Endothelial cell of umbilical vein (primary cell): ENCODE measurements around the gene PVR. TPM values are rescaled to one million over a fixed set of nuclear protein-coding genes. Genes with fewer than 3 reads are reported as not detected.

Source experiments
- BruUV-seq: library from RNA; stranded (reverse); fragments of 400-500 nt; replicated peaks from 2 replicates; lab custom pipeline; 2021; lab: Mats Ljungman, UMichigan
- CTCF ChIA-PET: fragments of 300-600, 350-600 bp; sonication (Branson Sonifier 250); formaldehyde crosslinking; loops from one replicate; lab custom pipeline; 2021; ENCODE audit warnings: antibody characterized with exemption, inconsistent platforms; lab: Charles Lee
- POLR2A ChIA-PET: fragments of 300-600, 350-600 bp; sonication (Branson Sonifier 250); formaldehyde crosslinking; loops from one replicate; lab custom pipeline; 2021; ENCODE audit warnings: antibody characterized with exemption, inconsistent platforms; lab: Charles Lee
- DNase-seq: peaks from one replicate; pipeline ENCODE4 v3.0.0-alpha.2; 2011; ENCODE audit warnings: low read depth, low spot score
- FAIRE-seq: peaks from 2 replicates; lab custom pipeline; 2011; peaks lifted over from hg19 to GRCh38; lab: Jason Lieb, UNC
- H2AFZ ChIP-seq: 2 replicates; pipeline ENCODE4 v1.6.0; 2012; ENCODE audit warnings: low read depth, low read length, control low read depth, inconsistent platforms
- H3K27ac ChIP-seq: 2 replicates; pipeline ENCODE4 v1.5.1; 2011; ENCODE audit warnings: low read depth, mild to moderate bottlenecking, control low read depth, low read length, moderate library complexity; ENCODE audit not compliant: insufficient read depth
- H3K27me3 ChIP-seq, 2 experiments: 2 replicates each; pipeline versions ENCODE4 v1.6.0 to v1.6.1; 2011; ENCODE audit warnings: low read length in 2 of 2, mixed read lengths in 1 of 2; ENCODE audit not compliant: control insufficient read depth in 2 of 2, insufficient read depth in 2 of 2
- H3K36me3 ChIP-seq, 2 experiments: 2 replicates in 1 of 2; 3 replicates in 1 of 2; pipeline ENCODE4 v1.5.1; 2011; ENCODE audit warnings: low read length in 2 of 2, mild to moderate bottlenecking in 1 of 2, moderate library complexity in 1 of 2; ENCODE audit not compliant: control insufficient read depth in 2 of 2, insufficient read depth in 2 of 2; ENCODE audit errors: extremely low read depth in 1 of 2
- H3K4me1 ChIP-seq: 3 replicates; pipeline ENCODE4 v1.5.1; 2011; ENCODE audit warnings: mild to moderate bottlenecking, low read length; ENCODE audit not compliant: control insufficient read depth, insufficient read depth; ENCODE audit errors: extremely low read depth
- H3K4me2 ChIP-seq: 2 replicates; pipeline ENCODE4 v1.6.1; 2011; ENCODE audit warnings: low read length, control low read depth, mixed read lengths; ENCODE audit not compliant: insufficient read depth
- H3K4me3 ChIP-seq, 3 experiments: fragments of 200-600 bp in 1 of 3; sonication (generic), shearing (Covaris generic) in 1 of 3; replicated peaks in 1 of 3; 2 replicates each; pipeline ENCODE4 v1.5.1; 2011 to 2016; ENCODE audit warnings: control low read depth in 3 of 3, low read length in 3 of 3, mild to moderate bottlenecking in 2 of 3, inconsistent platforms in 1 of 3, low read depth in 1 of 3, moderate library complexity in 1 of 3; ENCODE audit not compliant: insufficient read depth in 1 of 3
- H3K79me2 ChIP-seq: 2 replicates; pipeline ENCODE4 v1.6.0; 2012; ENCODE audit warnings: low read length, inconsistent platforms; ENCODE audit not compliant: control insufficient read depth, insufficient read depth
- H3K9ac ChIP-seq: replicated peaks from 2 replicates; pipeline ENCODE3; 2011; ENCODE audit warnings: low read length, control low read depth; ENCODE audit not compliant: insufficient read depth; ENCODE audit errors: extremely low read depth
- H3K9me1 ChIP-seq: replicated peaks from 3 replicates; pipeline ENCODE4 v1.6.0; 2011; ENCODE audit warnings: mild to moderate bottlenecking, low read length; ENCODE audit not compliant: control insufficient read depth, insufficient read depth; ENCODE audit errors: extremely low read depth
- H3K9me3 ChIP-seq: replicated peaks from 2 replicates; pipeline ENCODE4 v1.5.1; 2012; ENCODE audit warnings: low read length, inconsistent platforms; ENCODE audit not compliant: control insufficient read depth, insufficient read depth
- H4K20me1 ChIP-seq: replicated peaks from 2 replicates; pipeline ENCODE3; 2011; ENCODE audit warnings: mild to moderate bottlenecking, low read length; ENCODE audit not compliant: control insufficient read depth, insufficient read depth; ENCODE audit errors: extremely low read depth
- EZH2 ChIP-seq: IDR thresholded peaks from 2 replicates; pipeline ENCODE4 v1.6.1; 2012; ENCODE audit warnings: borderline replicate concordance, low read depth, mild to moderate bottlenecking, moderate library complexity, low read length, inconsistent platforms; ENCODE audit not compliant: severe bottlenecking
- GATA2 ChIP-seq: IDR thresholded peaks from 2 replicates; pipeline ENCODE4 v1.7.0; 2011; ENCODE audit warnings: low read depth, mild to moderate bottlenecking, moderate library complexity, mixed read lengths, low read length; ENCODE audit not compliant: insufficient read length, insufficient read depth
- JUN ChIP-seq: IDR thresholded peaks from 2 replicates; pipeline ENCODE4 v1.6.1; 2011; ENCODE audit warnings: borderline replicate concordance, low read depth; ENCODE audit not compliant: insufficient read length, insufficient read depth
- MYC ChIP-seq: IDR thresholded peaks from one replicate; pipeline ENCODE4 v1.6.1; 2011; ENCODE audit warnings: mild to moderate bottlenecking, low read depth, low read length
- POLR2A ChIP-seq: IDR thresholded peaks from 2 replicates; pipeline ENCODE4 v1.6.1; 2012; ENCODE audit warnings: low read depth, mild to moderate bottlenecking, control low read depth, low read length
- POLR2AphosphoS5 ChIP-seq: IDR thresholded peaks from 2 replicates; pipeline ENCODE4 v1.6.1; 2012; ENCODE audit warnings: low read depth, mild to moderate bottlenecking, control low read depth, low read length, moderate library complexity; ENCODE audit not compliant: insufficient read depth
- dilution Hi-C: fragments of 300-500 bp; cut with MboI; formaldehyde crosslinking; loops from one replicate; pipeline ENCODE4 v1.15.0; 2019; ENCODE audit warnings: low sequenced_read_pairs; ENCODE audit not compliant: extremely low pct_ligation_motif_present
- intact Hi-C: fragments of 100-400 bp; cut with micrococcal nuclease; formaldehyde crosslinking; loops from one replicate; pipeline ENCODE4 v1.10.0; 2022
- polyA plus RNA-seq, 4 experiments: library from polyadenylated mRNA; depleted of rRNA in 3 of 4; stranded (reverse) in 3 of 4; unstranded in 1 of 4; fragments of >200 nt; gene quantifications; 2 replicates each; pipeline versions ENCODE4 v1.2.1 to v1.2.3, GENCODE V29; 2011 to 2012; ENCODE audit warnings: missing spikeins in 1 of 4
- total RNA-seq: library from RNA; stranded (reverse); gene quantifications from 2 replicates; pipeline ENCODE4 v1.2.3, GENCODE V29; 2021
- TF ChIP-seq, protein P1 (sequence below), 2 donors: IDR thresholded peaks; 1 replicate in 1 of 2; 2 replicates in 1 of 2; pipeline ENCODE4 v1.5.1; 2011; ENCODE audit warnings: low read length in 2 of 2, mild to moderate bottlenecking in 2 of 2, moderate library complexity in 2 of 2, control low read depth in 1 of 2, inconsistent platforms in 1 of 2, low read depth in 1 of 2; ENCODE audit not compliant: insufficient read depth in 1 of 2; ENCODE audit errors: extremely low read depth in 1 of 2
- TF ChIP-seq, protein P2 (sequence below): IDR thresholded peaks from 2 replicates; pipeline ENCODE4 v1.6.1; 2011; ENCODE audit not compliant: insufficient read depth, insufficient read length

The PVR gene
- total and polyA plus RNA-seq, 2 donors (not counting 3 experiments of a cell fraction or from before 2014, with no cell fraction given), result 133 to 226 TPM

DNA sequence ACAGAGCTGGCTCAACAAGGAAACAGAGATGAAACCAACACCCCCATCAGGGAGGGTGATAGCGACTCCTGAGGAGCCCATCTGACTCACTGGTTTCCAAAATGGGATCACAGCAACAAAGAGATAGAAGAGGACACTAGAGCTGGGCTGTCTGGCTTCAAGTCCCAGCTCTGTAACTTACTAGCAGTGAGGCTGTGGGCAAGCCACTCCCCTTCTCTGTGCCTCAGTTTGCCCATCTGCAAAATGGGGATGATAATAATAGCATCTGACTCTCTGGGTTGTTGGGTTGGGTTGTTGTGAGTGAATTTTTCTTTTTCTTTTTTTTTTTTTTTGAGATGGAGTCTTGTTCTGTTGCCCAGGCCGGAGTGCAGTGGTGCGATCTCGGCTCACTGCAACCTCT lies 16.1 kb upstream of the PVR start:
- peaks cover 30% of the 10 kb centered on the region for H3K4me1 ChIP-seq
- no peaks in the 10 kb centered on the region for H4K20me1 ChIP-seq
- intact Hi-C loops (loop anchor here (2.0 kb wide), 1 partner anchor 13 kb away; no protein-coding TSS in a partner anchor), dilution Hi-C loops (no loop called here)
- H3K4me3 ChIP-seq, result no peak overlapping the region
- POLR2A ChIA-PET, result no interaction called here
- CTCF ChIA-PET, result interaction anchor here (1.2 kb wide), 1 partner anchor 13 kb away, joined by 3 read pairs; no protein-coding TSS in a partner anchor
- H3K27ac ChIP-seq, result no peak overlapping the region
- no peaks in the 10 kb centered on the region for H3K27me3 ChIP-seq
- no TSS peak for BruUV-seq
- H3K9me3 ChIP-seq, result no peaks in the 10 kb centered on the region
- FAIRE-seq, result peak; percentile 59
- no peaks in the 10 kb centered on the region for H3K9me1 ChIP-seq
- no peak overlapping the region for H3K4me2 ChIP-seq
- H3K9ac ChIP-seq, result no peak overlapping the region
- TF ChIP-seq POLR2AphosphoS5 (no peak), EZH2 (no peak), JUN (no peak), GATA2 (no peak), POLR2A (no peak), MYC (no peak)
- TF ChIP-seq, protein P1, sequence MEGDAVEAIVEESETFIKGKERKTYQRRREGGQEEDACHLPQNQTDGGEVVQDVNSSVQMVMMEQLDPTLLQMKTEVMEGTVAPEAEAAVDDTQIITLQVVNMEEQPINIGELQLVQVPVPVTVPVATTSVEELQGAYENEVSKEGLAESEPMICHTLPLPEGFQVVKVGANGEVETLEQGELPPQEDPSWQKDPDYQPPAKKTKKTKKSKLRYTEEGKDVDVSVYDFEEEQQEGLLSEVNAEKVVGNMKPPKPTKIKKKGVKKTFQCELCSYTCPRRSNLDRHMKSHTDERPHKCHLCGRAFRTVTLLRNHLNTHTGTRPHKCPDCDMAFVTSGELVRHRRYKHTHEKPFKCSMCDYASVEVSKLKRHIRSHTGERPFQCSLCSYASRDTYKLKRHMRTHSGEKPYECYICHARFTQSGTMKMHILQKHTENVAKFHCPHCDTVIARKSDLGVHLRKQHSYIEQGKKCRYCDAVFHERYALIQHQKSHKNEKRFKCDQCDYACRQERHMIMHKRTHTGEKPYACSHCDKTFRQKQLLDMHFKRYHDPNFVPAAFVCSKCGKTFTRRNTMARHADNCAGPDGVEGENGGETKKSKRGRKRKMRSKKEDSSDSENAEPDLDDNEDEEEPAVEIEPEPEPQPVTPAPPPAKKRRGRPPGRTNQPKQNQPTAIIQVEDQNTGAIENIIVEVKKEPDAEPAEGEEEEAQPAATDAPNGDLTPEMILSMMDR (IDR thresholded peaks at IDR 0.05; ENCODE audit: extremely low read depth in 1 of 2, insufficient read depth in 1 of 2, low read depth in 1 of 2, low read length in 2 of 2), result no peak
- TF ChIP-seq, protein P2, sequence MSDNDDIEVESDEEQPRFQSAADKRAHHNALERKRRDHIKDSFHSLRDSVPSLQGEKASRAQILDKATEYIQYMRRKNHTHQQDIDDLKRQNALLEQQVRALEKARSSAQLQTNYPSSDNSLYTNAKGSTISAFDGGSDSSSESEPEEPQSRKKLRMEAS, result no peak
- no peaks in the 10 kb centered on the region for H3K79me2 ChIP-seq
- no peaks in the 10 kb centered on the region for H3K36me3 ChIP-seq
- no peak overlapping the region for H2AFZ ChIP-seq
- DNase-seq, result no peak
